SH-SY5Y (cell line): ENCODE results near the gene GP1BB.

ENCODE experiments used
- GATA2 ChIP-seq: IDR thresholded peaks from 2 replicates; pipeline ENCODE4 v1.6.1; 2011; ENCODE audit warnings: mild to moderate bottlenecking, low read depth, low read length
- GATA3 ChIP-seq: IDR thresholded peaks from 2 replicates; pipeline ENCODE4 v1.6.1; 2011; ENCODE audit warnings: low read depth, mild to moderate bottlenecking, low read length, moderate library complexity

DNA sequence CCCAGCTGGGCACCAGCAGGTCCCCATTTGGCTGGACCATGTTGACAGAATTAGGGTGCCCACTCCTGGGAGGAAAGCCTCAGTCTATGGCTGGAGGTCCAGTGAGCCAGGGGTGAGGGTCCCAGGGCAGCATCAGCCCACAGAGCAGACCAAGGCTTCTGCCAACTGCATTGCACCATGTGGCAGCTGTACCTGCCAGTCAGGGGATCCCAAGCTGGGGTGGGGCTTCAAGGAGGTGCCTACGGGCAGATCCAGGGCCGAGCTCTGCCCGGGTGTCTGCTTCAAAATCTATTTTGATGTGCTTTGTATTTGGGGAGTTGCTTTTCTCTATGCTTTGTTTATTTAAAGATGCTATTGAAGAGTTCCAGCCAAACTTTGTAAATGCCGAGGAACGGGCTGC is 10.4 kb downstream of the GP1BB start:
- TF ChIP-seq GATA3: no peak
- no peak for TF ChIP-seq GATA2
